Right cardiac atrium (tissue), 5 donors: ENCODE measurements around the gene TMEM182. TPM values are rescaled to one million over a fixed set of nuclear protein-coding genes. Genes with fewer than 3 reads are reported as not detected.

Experiments
- ATAC-seq, 2 donors: fragments of 200-7000 bp; cut with Tn5 transposase; one replicate each; pipeline versions ENCODE4 v1.8.0 to v1.9.1; 2020; ENCODE audit warnings: moderate library complexity in 2 of 2, mild to moderate bottlenecking in 1 of 2
- DNase-seq, 3 donors: peaks; one replicate each; pipeline ENCODE4 v3.0.0-alpha.2; 2020
- H3K27ac ChIP-seq: one replicate; pipeline ENCODE4 v1.5.1; 2013; ENCODE audit warnings: mild to moderate bottlenecking, low read length, control low read depth, moderate library complexity
- H3K27me3 ChIP-seq: one replicate; pipeline ENCODE4 v1.6.1; 2013; ENCODE audit not compliant: control insufficient read depth, insufficient read depth
- H3K4me1 ChIP-seq: one replicate; pipeline ENCODE4 v1.6.1; 2013; ENCODE audit warnings: low read length; ENCODE audit not compliant: control insufficient read depth, insufficient read depth
- H3K4me3 ChIP-seq: one replicate; pipeline ENCODE4 v1.5.1; 2013; ENCODE audit warnings: low read length, control low read depth
- H3K9me3 ChIP-seq: one replicate; pipeline ENCODE4 v1.6.1; 2013; ENCODE audit warnings: low read length; ENCODE audit not compliant: control insufficient read depth
- WGBS: extraction: QIAGEN DNeasy Blood & Tissue Kit; methylation state at CpG from one replicate; pipeline ENCODE4 v1.1.7; 2013; 5-methylcytosine and 5-hydroxymethylcytosine counted together
- intact Hi-C, 4 donors: fragments of 100-400 bp; cut with DNase I; formaldehyde crosslinking; loops; one replicate each; pipeline versions ENCODE4 v1.11.0 to v1.14.0; 2022 to 2023
- polyA plus RNA-seq: library from polyadenylated mRNA; stranded (reverse); fragments of 200-250 nt; gene quantifications from one replicate; pipeline ENCODE4 v1.2.3, GENCODE V29; 2013
- total RNA-seq, 4 donors: library from RNA; stranded (reverse); fragmentation: NEBNext Ultra II Directional; extraction: Animal tissue kit (Norgen Biotek cat#: 25700); gene quantifications; one replicate each; pipeline ENCODE4 v1.2.1, GENCODE V29; 2021
- donor health status: healthy with polysubstance abuse.
- donor health status: DM: no; HTN: yes; CAD: no.
- donor health status: DM: no; HTN: no; CAD: no.
- donor health status: DM: no; HTN: yes; CAD: no; lungs with severe emphysema.
- donor health status: DM: yes; HTN: yes; CAD: no.

TMEM182 gene
- total and polyA plus RNA-seq, 5 donors = 92.7 to 206 (median 163) TPM

DNA sequence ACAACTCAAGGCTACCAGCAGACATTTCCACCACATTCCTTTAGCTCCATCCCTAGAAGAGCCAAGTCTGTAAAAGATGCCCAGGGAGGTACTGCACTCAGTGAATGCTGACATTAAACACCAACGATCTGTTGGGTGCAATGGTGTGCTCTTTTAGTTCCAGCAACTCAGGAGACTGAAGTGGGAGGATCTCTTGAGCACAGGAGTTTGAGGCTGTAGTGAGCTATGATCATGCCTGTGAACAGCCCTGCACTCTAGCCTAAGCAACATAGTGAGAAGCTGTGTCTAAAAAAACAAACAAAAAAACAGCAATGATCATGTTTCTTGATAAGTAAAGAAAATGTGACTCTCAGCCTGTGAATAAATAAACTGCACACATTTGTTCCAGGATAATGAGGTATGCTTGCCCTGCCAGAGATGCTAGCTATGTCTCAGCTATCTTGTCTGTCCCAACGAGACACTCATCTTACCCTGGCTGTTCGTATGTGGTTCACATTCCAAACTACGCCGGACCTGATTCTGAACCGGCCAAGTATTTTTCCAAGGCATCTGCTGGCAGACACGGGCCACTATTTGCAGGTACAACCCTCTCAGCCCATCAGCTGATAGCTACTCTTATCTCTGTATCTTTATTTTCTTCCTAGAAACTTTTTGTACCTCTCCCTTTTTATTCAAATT lies 21.8 kb downstream of the TMEM182 start:
- ATAC-seq (peak; percentile 65 to 73), DNase-seq (no peak)
- intact Hi-C loops = no loop called here
- no peak overlapping the region for H3K4me3 ChIP-seq
- 36% methylated on average over 7 of the region's 7 CpGs for WGBS
- peak overlapping the region; percentile 87 for H3K27ac ChIP-seq
- H3K27me3 ChIP-seq = no peaks in the 10 kb centered on the region
- H3K9me3 ChIP-seq = no peaks in the 10 kb centered on the region
- peaks cover 14% of the 10 kb centered on the region for H3K4me1 ChIP-seq

DNA sequence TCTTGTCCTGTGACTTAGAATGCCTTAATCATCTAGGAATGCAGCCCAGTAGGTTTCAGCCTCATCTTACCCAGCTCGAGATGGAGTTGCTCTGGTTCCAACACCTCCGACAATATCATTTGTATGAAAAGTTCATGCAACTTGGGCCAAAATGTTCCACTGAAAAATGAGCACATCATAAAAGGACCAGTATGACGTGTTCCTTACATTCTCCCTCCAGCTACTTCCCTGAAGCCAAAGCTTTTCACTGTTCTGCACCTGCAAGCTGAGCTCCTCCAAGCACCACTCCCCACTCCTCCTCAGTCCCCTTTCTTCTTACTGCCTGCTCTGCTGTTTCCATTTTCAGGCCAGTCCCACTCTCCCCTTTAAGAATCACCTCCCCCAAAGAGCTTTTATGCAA lies 23.1 kb downstream of the TMEM182 start:
- Histone ChIP-seq H3K4me1 (peaks cover 14% of the 10 kb centered on the region), H3K9me3 (no peaks in the 10 kb centered on the region), H3K4me3 (no peak overlapping the region), H3K27ac (peak overlapping the region; percentile 81), H3K27me3 (no peaks in the 10 kb centered on the region)
- DNase-seq (no peak), ATAC-seq (no peak)
- intact Hi-C loops = no loop called here
- 69% methylated on average over 3 of the region's 3 CpGs for WGBS

DNA sequence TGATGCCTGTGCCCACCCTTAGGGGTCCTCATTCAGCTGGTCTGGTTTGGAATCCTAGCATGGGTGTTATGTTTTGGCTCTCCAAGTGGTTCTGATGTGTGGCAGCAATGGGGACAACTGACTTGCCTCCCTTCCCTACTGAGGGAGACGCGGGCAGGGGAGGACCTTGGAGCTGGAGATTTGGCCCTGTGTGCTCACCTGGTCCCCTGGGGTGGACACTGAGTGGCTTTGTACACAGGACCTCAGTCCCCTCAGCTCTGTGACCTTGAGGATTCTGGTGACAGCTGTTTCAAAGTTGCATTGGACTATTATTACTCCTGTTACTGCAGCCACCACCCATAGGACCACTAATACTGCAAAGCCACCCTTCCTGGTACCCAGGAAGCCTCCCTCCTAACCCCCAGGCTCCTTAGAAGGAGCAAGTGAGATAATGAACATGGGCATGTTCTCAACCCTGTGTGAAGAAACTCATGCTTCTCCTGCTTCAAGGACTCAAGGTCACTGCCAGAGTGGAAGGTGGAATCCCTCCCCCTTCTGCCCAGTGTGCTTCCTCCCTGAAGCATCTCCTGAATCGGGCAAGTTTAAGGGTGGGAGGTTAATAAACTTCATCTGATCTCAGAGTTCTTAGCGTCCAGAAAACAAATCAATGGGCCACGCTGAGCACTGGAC lies 26.5 kb downstream of the TMEM182 start:
- H3K27ac ChIP-seq = peak overlapping the region; percentile 95
- no peaks in the 10 kb centered on the region for H3K27me3 ChIP-seq
- DNase-seq (no peak), ATAC-seq (peak; percentile 17 to 24)
- H3K9me3 ChIP-seq = no peaks in the 10 kb centered on the region
- WGBS = 53% methylated on average over 5 of the region's 5 CpGs
- peaks cover 7% of the 10 kb centered on the region for H3K4me1 ChIP-seq
- H3K4me3 ChIP-seq = no peak overlapping the region
- intact Hi-C loops = no loop called here

DNA sequence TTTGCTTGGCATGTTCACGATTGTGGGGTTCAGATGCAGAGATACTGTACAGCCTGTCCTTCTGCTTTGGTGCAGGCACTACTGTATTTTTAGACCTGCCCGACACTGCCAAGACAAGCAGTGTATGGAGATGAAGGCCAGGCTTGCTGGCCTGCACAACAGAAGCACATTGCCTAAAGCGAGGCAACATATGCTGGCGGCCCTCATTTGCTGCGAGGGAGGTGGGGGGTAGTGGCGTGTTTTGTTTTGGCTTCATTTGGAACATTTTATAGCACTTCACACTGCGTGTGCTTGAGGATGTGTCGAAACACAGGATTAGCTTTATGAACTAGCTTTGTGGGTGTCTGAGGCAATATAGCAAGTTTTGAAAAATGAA lies 27.0 kb downstream of the TMEM182 start:
- peak; percentile 46 to 74 (median 73) for DNase-seq
- H3K27me3 ChIP-seq = no peaks in the 10 kb centered on the region
- no peak overlapping the region for H3K4me3 ChIP-seq
- peak overlapping the region; percentile 95 for H3K27ac ChIP-seq
- no peaks in the 10 kb centered on the region for H3K9me3 ChIP-seq
- 32% methylated on average over 8 of the region's 8 CpGs for WGBS
- peaks cover 7% of the 10 kb centered on the region for H3K4me1 ChIP-seq
- peak; percentile 93 to 96 for ATAC-seq
- intact Hi-C loops = no loop called here

DNA sequence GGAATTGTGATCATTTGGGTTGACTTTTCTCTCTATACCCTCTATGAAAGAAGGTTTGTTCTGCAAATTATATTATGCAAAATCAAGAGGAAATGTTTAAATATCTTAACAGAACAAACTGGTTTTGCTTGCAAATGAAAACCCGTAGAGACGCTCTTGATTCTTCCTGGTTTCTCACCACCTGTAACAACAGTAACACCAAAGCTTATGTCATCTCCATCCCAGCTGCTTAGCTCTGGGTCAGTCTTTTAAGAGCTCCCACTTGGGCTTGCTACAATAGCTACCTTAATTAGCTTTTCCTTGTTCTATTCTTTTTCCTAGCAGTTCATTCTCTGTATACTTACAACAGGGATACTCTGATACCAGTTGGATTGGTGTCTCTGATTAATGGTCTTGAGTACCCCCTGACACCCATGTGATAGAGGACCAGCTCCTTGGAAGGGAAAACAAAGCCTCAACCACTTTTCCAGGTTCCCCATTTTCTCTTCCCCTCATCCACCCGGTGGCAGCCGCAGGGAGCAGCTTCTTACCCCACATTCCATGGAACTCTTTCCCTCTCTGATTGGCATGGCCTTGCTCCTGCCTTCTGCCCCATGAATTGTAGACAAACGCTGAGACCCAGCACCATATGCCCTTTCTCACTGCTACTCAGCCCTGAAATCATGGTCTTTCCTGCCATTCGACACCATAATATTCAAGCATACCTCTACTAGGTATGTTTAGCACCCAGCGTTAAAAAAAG lies 27.7 kb downstream of the TMEM182 start:
- WGBS = 79% methylated on average over 7 of the region's 7 CpGs
- no peak for DNase-seq
- Histone ChIP-seq H3K4me1 (peaks cover 7% of the 10 kb centered on the region), H3K9me3 (no peaks in the 10 kb centered on the region), H3K4me3 (no peak overlapping the region), H3K27me3 (no peaks in the 10 kb centered on the region), H3K27ac (peak overlapping the region; percentile 43)
- intact Hi-C loops = no loop called here
- no peak for ATAC-seq

DNA sequence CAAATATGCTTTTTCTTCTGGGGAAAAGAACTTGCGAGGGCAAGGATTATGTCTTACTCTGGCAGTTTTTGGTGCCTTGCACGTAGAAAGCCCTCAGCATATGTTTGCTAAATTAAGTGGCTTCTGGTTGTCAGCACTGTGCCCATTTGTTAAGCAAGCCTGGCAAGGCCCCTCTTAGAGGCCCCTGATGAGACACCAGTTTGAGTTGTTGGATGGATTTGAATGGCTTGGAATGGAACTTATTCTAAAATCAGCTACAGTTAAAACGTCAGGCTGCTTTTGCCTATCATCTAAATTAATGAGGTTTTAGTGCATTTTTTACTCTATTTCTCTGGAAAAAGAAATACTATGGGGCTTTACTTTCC lies 28.2 kb downstream of the TMEM182 start:
- H3K27ac ChIP-seq = peak overlapping the region; percentile 43
- intact Hi-C loops = no loop called here
- H3K4me3 ChIP-seq = no peak overlapping the region
- H3K4me1 ChIP-seq = peaks cover 7% of the 10 kb centered on the region
- 72% methylated on average over 3 of the region's 3 CpGs for WGBS
- H3K9me3 ChIP-seq = no peaks in the 10 kb centered on the region
- ATAC-seq (no peak), DNase-seq (no peak)
- no peaks in the 10 kb centered on the region for H3K27me3 ChIP-seq

DNA sequence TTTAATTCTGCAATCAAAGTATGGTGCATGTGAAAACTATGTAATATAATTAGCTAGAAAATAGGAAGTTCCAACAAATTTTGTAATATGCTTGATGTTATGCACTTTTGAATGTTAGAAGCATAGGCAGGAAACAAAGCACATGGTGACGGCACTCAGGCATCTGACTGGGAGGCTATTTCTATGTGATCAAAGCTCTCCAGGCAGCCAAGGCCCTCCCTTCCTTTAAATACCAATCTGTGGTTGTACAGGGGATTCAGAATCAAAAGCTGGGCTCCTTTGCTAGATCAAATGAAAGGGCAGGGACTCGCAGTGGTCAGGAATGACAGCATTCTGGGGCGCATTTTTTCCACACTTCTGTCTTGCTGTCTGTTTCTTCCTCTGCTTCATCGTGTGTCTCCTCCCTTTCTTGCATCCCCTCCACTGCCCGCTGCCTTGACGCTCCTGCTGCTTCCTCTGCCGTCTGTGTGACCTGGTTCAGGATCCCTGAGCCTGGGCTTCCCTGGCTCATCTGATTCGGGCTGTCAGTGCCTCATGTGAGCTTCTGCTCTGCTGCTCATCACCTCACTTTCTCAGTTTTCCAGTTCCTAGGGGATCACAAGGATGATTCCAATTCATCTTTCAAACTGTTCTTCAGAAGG lies 30.9 kb downstream of the TMEM182 start:
- H3K4me1 ChIP-seq = peaks cover 7% of the 10 kb centered on the region
- no peaks in the 10 kb centered on the region for H3K27me3 ChIP-seq
- intact Hi-C loops = no loop called here
- 68% methylated on average over 8 of the region's 8 CpGs for WGBS
- no peak overlapping the region for H3K4me3 ChIP-seq
- peak overlapping the region; percentile 39 for H3K27ac ChIP-seq
- no peak for ATAC-seq
- H3K9me3 ChIP-seq = no peaks in the 10 kb centered on the region
- no peak for DNase-seq

DNA sequence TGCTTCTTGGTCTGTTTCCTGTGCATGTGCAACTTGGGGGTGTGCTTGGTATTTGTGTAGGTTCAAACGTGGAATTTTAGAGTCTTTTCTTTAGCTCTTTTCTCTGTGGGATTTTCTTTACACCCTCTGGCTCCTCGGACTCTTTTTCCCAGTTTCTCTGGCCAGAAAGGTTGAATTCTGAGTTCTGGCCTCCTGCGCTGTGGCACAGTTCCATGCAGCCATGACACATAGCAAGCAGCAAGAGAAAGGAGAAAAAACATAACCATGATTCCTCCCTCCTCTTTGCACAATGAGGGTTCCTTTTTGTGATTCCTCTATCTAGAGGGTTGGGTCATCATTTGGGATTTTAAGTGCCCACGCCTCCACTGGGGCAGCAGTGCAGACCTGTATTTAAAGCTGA lies 33.8 kb downstream of the TMEM182 start:
- Histone ChIP-seq H3K27ac (peak overlapping the region; percentile 30), H3K27me3 (no peaks in the 10 kb centered on the region), H3K9me3 (no peaks in the 10 kb centered on the region), H3K4me3 (no peak overlapping the region), H3K4me1 (no peaks in the 10 kb centered on the region)
- no peak for ATAC-seq
- DNase-seq = no peak
- intact Hi-C loops = no loop called here
- WGBS = 73% methylated on average over 4 of the region's 4 CpGs

DNA sequence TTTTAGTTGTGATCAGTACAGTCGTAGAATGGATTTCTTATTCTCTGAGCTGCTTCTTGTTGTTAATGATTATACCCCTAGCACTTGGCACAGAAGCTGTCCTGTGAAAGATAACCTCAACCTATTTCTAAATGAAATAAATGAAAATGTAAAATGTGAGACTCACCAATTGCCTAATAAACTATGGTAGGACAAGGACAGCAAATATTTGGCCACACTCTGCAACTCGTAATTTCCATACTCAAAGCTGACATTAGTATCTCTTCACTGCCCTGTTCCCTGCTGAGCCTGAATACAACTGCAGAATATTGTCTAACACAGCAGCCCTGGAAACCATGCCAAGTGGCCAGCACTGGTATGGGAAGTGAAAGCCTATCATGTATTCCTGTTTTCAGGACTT lies 34.5 kb downstream of the TMEM182 start:
- WGBS = 70% methylated on average over 2 of the region's 2 CpGs
- Histone ChIP-seq H3K27ac (no peak overlapping the region), H3K27me3 (no peaks in the 10 kb centered on the region), H3K4me3 (no peak overlapping the region), H3K9me3 (no peaks in the 10 kb centered on the region), H3K4me1 (no peaks in the 10 kb centered on the region)
- ATAC-seq = peak; percentile 52 to 73
- intact Hi-C loops = no loop called here
- DNase-seq = peak in 1 of 3 donors; percentile 48

DNA sequence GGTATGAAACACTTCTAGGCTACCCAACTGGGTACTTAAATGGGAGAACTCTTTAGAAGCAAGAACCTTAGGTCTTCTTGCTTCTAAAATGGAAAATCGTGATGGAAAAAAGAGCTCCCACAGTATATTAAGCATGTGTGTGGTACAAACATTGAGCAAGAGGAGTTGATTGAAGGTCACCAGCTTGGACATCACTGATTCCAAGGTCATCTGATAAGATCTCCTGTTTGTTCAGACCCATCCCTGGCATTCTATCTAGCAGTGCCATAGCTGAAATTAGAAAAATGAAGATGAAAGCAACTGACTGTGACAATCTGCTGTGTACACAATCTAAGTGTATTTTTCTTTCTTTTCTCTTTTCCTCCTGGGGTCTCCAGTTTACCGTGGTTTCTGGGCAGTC lies 35.7 kb downstream of the TMEM182 start:
- DNase-seq = no peak
- Histone ChIP-seq H3K9me3 (peaks cover 2% of the 10 kb centered on the region), H3K4me3 (no peak overlapping the region), H3K27me3 (no peaks in the 10 kb centered on the region), H3K27ac (no peak overlapping the region), H3K4me1 (peaks cover 4% of the 10 kb centered on the region)
- intact Hi-C loops = no loop called here
- no peak for ATAC-seq
- WGBS = 92% methylated on average over 2 of the region's 2 CpGs

DNA sequence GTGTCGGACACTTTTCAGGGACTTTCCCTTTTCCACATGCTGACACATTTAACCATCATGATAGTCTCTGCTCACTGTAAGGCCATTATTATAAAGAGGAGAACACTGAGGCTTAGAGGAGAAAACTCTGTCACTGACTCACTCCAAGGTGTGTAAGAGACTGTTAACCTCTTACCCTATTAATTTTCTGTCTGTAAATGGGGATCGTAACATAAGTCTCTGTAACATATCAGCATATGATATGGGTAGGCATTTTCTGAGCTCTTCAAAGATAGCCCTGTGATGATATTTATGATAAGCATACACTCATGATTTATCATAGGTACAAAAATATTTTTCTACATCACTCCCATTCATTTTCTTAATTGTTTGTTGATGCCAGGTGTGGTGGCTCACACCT lies 36.4 kb downstream of the TMEM182 start:
- peaks cover 2% of the 10 kb centered on the region for H3K9me3 ChIP-seq
- intact Hi-C loops = no loop called here
- ATAC-seq (no peak), DNase-seq (no peak)
- H3K27me3 ChIP-seq = no peaks in the 10 kb centered on the region
- 93% methylated on average over 2 of the region's 2 CpGs for WGBS
- no peak overlapping the region for H3K27ac ChIP-seq
- H3K4me1 ChIP-seq = peaks cover 4% of the 10 kb centered on the region
- H3K4me3 ChIP-seq = no peak overlapping the region
